IPS DF 19.7 (cell line): ENCODE results near the gene THOP1.

Experiments
- DNase-seq: peaks from one replicate; pipeline ENCODE4 v3.0.0-alpha.2; 2013; ENCODE audit warnings: low read depth, low spot score

THOP1 gene

DNA sequence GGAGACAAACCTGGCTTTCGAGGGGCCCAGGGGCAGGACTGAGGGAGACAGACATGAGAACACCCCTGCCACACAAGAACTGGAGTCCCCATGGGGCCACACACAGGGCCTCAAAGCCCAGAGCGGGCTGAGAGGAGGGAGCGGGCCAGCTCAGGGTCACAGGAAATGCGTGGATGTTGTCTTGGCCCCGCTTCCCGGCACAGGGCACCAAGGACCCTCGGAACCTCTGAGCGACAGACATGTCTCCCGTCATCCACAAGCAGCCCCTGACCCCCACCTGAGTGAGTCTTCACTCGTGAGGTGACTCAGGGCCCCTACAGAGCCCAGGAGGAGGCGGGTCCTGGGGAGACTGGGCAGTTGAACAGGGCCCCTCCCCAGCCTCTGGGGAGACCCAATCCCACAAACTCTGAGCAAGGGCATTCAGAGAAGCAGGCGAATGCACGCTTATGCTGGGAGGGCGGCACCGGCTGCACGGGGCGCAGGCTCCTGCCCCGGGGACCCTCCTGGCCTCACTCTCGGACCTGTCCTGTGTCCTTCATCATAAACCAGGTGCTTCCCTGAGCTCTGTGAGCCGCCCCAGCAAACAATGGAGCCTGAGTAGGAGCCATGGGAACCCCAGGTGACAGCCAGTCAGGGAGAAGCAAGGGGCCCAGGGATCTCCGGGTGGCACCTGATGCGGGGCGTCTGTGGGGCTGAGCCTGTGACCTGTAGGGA lies 22.4 kb upstream of the THOP1 start:
- DNase-seq, result no peak

DNA sequence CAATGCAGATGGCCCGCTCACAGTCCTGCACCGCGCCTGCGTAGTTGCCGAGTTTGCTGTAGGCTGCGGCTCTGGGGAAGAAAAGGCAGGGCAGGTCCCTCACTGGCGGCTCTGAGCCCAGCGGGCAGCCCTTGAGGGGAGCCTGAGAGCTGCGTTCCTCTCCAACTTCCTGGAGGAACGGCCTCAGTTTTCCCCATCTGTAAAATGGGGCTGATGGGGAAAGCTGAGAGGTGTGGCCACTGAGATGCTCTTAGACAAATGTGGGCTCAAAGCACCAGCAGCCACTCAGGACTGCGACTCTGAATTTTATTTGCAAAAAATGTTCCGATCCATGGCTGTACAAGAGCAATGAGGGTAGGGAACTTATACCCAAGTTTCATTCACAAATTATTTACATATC lies 21.6 kb upstream of the THOP1 start:
- no peak for DNase-seq

DNA sequence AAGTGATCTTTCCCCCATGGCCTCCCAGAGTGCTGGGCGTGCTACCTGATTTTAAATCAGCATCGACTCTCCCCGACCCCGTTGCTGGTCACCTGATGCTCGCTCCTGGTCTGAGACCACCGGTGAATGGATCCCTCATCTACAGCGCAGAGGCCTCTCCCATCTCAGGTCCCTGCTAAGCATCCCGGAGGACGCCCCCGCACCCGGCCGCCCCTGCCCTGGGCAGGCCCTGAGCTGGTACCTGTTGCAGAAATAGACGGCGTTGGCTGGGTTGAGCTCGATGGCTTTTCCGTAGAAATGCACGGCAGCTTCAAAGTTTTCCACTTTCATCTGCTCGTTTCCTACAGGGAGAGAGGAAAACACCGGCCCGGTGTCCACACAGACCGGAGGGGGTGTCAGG lies 20.4 kb upstream of the THOP1 start:
- no peak for DNase-seq

DNA sequence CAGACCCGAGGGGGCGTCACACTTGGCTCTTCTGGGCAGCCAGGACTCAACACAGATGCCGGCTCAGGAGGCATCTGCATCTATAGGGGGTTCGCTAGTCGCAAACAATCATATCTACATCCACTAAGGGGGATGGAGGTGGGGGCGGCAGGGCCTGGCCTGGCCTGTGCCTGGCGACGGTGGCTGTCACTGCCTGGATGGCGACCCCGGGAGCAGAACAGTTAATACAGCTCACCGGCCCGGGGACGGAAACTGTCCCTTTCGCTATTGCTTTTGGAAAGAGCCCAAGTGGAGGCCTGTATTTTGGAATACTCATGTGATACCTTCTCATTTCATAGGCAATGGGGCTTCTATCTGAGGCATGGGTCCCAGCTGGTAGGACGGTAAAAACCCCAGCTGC lies 19.9 kb upstream of the THOP1 start:
- DNase-seq, result no peak

DNA sequence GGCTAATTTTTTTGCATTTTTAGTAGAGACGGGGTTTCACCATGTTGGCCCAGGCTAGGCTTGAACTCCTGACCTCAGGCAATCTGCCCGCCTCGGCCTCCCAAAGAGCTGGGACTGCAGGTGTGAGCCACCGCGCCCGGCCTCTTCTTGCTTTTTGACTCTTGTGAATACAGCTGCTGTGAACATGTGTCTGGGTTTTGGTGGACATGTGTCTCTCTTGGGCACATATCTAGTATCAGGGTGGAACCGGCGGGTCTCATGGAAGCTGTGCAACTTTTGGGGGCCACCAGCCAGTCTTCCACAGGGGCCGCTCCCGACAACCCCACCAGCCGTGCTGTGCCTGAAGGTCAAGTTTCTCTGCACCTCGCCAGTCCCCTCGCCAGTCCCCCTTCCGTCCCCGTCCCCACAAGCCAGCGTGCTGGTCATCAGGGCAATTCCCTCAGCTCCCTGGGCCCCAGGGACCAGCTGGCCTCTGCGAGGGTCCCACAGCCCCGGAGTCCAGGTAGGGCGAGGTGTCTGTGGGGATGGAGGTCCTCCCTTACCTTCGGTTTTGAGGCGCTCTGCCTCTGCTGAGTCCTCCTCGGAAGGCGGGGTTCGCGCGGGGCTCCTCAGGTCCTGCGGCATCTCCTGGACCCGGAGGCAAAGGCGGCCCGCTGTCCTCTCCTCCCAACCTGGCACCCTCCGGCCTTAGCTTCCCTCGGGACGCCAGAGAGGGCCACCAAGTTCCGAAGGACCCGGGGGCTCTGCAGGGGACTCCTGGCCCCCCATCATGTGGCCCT lies 18.5 kb upstream of the THOP1 start:
- DNase-seq, result no peak

DNA sequence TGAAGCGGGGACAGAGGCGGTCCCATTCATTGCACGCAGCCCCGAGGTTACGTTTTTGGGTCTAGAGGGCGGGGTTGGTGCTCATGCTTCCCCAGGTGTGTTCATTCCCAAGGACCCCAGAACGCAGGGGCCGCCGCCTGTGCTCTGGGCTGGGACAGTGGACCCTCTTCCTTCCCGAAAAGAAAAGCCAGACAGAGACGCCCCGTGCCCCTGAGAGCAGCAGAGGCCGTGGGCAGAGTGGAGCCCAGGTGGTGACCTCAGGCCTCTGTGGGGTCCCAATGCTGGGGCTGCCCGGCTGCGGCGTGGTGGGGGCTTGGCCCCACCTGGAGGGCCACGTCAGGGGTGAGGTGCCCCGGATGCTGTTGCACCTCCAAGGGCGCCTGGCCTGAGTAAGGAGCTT lies 17.6 kb upstream of the THOP1 start:
- no peak for DNase-seq

DNA sequence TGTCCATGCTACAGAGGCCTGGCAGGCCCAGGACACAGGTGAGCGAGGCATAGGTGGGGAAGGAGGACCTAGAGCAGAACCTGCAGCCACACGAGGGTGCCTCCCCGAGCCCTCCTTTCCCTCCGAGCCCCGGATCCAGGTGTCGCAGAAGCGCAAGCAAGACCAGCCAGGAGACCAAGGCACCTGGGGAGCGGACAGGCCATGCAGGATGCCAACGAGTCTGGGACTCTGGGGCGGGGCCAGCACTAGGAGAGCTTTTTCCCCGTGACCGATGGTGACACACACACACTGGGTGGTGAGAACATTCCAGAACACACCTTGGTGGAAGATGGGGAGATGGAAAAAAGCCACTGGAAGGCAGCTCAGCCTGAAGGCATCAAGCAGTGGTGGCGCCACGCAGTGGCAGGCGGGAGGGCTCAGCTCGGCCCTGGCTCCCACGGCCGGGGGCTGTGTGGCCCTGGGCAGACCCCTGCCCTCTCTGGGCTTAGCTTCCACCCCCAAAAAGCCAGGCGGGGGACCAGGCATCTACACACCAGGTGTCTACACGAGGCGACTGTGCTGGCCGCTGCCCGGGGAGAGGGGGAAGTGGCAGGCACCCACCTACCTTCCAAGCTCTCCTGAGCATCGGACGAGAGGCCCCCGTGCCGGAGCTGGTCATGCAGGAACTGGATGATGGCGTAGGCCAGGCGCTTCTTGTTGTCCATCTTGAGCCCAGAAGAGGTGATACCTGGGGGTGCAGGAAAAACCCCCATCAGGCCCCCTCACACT lies 16.8 kb upstream of the THOP1 start:
- DNase-seq, result no peak

DNA sequence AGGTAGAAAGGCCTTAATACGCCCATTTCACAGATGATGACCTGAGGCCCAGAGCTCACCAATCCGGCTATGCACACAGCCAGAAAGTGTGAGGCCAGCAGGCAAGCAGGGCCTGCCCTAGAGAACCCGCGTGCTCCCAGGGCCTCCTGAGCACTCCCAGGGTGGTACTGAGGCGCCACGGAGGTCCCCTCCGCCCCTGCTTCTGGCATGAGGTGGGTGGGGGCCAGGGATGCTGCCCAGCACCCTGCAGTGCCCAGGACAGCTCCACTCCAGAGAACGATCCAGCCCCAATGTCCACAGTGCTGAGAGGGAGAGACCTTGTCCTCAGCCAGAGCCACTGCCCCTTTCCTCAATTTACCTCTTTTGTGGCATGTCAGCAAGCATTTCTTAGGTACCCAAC lies 16.1 kb upstream of the THOP1 start:
- DNase-seq, result no peak

DNA sequence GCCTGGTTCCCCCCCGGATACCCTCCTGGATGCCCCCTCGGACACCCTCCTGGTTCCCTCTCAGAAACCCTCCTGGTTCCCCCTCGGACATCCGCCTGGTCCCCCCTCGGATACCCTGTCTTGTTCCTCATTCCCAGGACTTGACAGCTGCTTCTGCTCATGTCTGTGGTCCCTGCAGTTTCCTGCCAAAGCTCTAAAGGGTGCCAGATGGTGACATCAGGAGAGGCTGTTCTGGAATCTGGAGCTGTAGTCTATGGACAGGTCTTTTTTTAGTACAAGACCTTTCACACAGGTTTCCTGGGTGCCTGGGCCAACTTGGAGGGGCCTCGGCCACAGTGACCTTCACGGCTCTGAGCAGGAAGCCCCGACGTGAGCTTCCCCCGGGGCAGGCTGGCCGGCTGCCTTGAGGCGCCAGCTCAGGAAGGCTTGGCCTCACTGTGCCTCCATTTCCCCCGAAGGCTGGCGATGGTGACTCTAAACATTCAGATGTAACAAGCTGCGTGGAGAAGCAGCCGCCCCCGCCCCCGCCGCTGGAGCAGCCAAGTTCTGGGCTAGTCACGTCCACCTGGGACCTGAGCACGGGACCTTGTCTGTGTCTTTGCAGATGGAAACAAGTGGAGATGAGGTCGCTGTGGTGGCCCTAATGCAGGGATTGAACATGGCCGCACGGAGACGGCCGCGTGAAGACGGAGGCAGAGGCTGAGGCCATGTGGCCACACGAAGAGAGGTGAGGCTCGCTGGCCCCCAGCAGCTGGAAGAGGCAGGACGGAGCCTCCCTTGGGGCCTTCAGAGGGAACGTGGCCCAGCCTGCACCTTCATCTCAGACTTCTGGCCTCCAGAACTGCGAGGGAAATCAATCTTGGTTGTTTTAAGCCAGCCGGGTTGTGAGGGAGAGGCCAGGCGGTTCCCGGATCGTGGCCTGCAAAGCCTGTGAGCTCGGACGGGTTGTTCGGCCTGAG lies 15.0 kb upstream of the THOP1 start:
- DNase-seq, result no peak

DNA sequence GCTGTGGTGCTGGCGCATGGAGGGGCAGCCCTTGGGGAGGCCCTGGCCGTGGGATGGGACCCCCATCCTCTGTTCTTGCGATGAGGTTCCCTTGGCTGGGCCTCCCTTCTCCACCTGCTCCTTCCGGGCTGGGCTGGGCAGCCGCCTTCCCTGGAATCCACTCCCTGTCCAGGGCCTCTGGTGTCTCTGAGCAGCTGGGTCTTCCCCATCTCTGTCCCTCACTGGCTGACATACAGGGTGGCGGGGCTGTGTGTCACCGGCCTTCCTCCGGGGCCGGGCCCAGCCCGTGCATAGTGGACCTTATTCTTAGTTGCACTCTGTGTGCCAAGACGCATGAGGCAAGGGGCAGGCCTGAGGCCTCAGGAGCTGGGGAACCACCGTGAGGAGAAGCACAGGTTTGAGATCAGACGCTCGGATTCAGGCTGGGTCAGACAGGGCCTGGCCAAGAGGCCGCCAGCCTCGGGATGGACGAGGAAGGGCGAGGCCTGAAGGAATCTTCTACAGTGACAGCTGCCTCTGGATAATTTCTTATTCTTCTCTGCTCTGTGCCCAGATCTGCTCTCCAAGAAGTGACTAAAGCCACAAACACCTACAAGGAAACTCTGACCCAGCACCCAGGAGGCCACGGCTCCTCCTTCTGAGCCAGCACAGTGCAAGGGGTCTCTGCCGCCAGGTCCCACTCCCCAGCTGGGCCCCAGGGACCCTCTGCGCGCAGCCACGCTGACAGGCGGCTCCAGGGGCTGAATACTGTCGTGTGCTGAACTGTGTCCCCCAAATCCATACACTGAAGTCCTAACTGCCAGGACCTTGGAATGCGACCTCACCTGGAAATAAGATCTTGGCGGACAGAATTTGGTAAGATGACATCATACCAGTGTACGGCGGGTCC lies 13.3 kb upstream of the THOP1 start:
- DNase-seq, result no peak

DNA sequence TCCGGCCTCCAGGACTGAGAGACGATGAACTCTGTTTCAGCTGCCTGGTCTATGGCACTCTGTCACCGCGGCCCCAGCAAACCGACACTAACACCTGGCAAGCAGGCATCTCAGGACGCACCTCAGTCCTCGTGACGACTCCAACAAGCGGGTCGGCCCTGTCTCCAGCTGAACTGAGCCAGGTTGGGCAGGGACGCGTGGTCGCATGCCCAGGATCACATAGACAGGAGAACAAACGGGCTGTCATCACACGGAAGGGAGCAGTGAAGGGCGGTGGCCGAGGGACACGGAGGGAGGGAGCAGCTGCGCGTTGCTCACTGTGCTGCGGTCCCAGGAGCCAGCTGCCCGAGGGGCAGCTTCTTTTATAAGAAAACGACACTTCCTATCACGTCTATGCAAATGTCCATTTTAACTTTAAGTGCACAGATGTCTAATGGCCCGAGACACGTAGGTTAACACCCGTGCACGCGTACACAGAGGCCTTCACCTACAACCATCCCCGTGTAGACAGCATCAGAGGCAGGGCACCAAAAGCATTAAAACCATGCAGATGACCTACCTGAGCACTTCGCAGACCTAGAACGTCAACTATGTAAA lies 11.1 kb upstream of the THOP1 start:
- no peak for DNase-seq

DNA sequence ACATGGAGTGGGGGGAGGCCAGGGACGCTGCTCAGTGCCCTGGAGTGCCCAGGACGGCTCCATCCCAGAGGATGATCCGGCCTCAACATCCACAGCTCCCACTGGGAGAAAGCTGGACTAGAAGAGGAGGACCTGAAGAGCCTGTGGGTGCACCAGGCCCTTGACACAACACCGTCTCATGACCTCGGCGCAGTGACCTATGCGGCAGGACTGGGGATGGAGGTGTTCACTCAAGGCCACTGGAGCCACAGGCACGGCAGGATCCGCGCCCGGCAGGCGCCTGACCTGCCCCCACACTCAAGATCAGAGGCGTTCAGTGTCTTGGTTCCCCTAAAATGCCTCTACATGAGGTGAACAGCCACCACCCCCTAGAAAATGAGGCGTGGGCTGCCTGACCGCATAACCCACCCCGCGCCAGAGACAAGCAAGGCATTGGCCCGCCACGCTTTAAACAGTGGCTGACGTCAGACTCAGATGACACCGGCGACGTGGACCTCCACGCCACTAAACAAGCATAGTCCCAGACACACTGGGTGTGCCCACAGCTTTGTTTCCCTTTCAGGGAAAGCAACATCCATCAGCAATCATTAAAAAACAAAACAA lies 10.2 kb upstream of the THOP1 start:
- no peak for DNase-seq

DNA sequence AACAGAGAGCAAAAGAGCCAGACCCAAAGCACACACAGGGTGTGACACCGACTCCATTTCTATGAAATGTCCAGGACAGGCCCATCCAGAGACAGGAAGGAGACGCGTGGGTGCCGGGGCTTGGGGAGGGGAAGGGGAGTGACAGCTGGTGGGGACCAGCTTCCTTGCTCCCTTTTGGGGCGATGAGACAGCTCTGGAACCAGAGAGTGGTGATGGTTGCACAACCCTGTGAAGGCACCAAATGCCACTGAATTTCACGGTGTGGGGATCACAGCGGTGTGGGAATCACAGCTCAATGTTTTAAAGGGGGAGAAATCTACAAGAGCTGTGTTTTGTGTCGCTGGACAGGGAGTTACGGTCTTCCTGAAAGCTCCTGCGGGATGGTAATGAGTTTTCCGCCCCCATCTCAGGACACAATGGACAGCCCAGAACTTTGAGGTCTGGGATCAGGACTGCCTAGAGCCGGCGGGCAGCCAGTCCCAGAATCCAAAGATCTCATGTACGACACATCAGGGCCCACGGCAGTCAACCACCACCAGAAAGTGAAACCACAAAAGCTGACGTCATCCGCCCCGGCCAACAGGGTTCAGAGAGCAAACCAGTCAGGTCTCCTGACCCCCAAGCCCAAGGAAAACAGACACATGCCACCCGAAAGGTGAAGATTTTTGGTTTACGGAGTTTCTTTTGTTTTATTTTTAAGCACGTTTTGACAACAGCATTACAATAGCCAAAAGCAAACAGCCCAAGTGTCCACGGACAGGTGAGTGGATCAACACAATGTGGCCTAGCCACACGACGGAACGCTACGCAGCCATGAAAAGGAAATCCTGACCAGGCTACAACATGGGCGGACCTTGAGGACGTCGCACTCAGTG lies 9.5 kb upstream of the THOP1 start:
- DNase-seq, result no peak

DNA sequence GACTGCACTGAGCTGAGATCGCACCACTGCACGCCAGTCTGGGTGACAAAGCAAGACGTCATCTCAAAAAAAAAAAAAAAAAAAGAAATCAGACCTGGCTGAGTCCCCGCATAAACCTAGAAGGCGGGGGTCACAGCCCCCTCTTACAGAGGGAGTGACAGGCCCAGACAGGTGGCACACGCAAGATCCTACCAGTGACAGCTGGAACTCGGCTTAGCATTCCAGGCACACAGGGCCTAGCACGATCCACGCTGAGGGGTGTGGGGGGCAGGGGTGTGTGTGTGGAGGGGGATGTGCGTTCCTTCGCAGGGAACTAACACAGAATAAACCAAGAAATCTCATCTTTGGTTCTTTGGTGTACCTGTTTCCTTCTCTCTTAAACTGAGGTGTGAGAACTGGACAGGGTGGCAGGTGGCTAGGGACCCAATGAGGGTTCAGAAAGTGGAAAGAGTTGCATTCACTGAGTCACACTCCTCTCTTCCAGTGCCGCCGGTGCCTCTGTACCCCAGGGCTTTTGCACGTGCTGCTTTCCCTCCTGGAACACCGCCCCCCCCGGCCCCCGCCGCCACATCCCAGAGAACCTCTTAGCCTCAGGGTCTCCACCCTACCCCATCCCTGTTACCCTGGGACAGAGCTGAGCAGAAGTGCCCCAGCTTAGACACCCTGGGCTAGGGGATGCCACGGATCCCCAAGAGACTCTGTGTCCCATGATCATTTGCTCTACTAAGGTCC lies 7.2 kb upstream of the THOP1 start:
- no peak for DNase-seq

DNA sequence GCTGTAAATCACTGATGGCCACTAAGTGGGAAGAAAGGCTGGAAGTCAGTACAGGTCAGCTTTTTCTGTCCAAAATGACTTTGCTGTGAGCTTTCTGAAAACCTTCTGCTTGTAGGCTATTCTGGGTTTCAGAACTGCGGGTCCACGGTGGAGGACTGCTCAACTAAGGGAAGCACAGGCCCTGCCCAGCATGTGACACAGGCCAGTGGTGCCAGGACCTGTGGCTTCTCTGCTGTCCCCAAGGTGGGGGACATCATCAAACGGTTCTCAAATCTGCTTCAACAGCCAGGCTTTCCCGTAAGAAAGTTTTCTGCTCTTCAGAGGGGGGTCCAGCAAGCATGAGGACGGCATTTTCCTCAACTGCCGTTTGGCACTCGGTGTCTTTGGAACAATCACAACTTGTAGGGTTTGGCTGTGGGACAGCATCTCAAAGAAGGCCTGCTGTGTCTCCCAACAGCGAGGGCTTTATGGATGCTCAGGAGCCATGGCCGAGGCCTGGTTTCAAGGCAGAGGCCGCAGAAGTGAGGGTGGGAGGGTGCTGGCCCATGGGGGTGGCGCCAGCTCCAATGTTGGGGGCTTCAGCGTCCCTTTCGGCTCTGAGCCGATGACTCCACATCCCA lies 6.1 kb upstream of the THOP1 start:
- DNase-seq, result no peak

DNA sequence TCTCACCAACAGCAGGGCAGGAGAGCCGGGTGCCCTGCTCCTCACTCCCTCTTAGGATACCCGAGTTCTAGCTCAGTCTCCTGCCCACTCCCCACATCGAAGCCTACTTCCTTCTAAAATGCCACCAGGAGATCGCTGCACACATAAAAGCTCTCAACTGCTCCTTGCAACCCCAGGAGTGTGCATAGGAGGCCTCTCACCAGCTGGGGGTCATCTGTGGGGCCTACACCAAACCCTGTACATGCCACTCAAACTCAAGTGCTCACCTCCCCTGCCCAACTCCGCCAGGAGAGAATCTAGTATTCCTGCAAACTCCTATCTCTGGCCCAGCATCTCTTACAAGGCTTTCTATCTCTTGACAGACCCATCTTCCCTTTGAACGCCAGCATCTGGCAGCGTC lies 5.0 kb upstream of the THOP1 start:
- DNase-seq, result no peak

DNA sequence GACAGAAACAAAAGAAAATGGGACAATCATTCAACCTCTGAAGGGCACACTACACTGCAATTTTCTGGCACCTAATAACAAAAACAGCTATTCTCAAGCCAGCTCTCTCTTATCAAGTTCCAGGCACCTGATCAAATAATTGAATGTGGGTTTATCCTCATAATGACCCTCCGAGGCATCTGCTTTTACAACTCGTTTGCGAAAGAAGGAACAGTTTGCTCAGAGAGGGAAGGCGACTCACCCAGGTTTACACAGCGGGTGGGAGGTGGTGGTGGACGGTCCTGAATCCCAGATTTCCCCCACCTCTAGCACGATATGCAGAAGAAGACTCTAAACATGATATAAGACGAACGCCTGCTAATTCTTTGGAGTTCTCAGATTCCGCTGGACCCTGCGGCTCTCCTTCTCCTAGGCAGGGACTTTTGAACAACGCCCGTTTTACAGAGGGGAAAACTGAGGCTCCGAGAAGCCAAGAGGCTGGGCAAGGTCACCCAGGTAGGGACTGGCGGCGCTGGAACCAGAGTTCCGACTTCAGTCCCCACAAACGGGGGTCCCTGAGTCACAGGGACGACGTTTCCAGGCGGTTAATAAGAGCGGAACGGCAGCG lies 2.9 kb upstream of the THOP1 start:
- DNase-seq, result no peak
